ENCODE measurements around the gene SYNM.

SYNM gene

GRCh38 chr15:99180964-99181306 is 76.1 kb downstream of the SYNM start:
- H3K27ac ChIP-seq (ENCODE audit: low read length): no peak overlapping the region
- no peak overlapping the region for H3K4me3 ChIP-seq (ENCODE audit: low read length)
- H2AFZ ChIP-seq (ENCODE audit: low read length): no peak overlapping the region
- H3K4me1 ChIP-seq (ENCODE audit: low read length): no peaks in the 10 kb centered on the region
- H3K9ac ChIP-seq (ENCODE audit: low read length): no peak overlapping the region
- no peaks in the 10 kb centered on the region for H3K9me3 ChIP-seq (replicated peaks; ENCODE audit: insufficient read depth, low read length)
- DNase-seq: no peak
- TF ChIP-seq, protein P1, sequence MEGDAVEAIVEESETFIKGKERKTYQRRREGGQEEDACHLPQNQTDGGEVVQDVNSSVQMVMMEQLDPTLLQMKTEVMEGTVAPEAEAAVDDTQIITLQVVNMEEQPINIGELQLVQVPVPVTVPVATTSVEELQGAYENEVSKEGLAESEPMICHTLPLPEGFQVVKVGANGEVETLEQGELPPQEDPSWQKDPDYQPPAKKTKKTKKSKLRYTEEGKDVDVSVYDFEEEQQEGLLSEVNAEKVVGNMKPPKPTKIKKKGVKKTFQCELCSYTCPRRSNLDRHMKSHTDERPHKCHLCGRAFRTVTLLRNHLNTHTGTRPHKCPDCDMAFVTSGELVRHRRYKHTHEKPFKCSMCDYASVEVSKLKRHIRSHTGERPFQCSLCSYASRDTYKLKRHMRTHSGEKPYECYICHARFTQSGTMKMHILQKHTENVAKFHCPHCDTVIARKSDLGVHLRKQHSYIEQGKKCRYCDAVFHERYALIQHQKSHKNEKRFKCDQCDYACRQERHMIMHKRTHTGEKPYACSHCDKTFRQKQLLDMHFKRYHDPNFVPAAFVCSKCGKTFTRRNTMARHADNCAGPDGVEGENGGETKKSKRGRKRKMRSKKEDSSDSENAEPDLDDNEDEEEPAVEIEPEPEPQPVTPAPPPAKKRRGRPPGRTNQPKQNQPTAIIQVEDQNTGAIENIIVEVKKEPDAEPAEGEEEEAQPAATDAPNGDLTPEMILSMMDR (IDR thresholded peaks at IDR 0.05; ENCODE audit: low read length): no peak
- TF ChIP-seq EZH2 (optimal IDR thresholded peaks at IDR 0.05; ENCODE audit: low read depth, low read length) (no peak), EZH2phosphoT487 (IDR thresholded peaks at IDR 0.05; ENCODE audit: low read length) (no peak)
- H3K27me3 ChIP-seq (replicated peaks; ENCODE audit: insufficient read depth, low read length): no peaks in the 10 kb centered on the region
- H3F3A ChIP-seq (ENCODE audit: insufficient read depth, low read length): no peaks in the 10 kb centered on the region
- no peak overlapping the region for H3K4me2 ChIP-seq (ENCODE audit: low read depth, low read length)
- H3K36me3 ChIP-seq (replicated peaks; ENCODE audit: insufficient read depth, low read length): no peaks in the 10 kb centered on the region
- H4K20me1 ChIP-seq (ENCODE audit: insufficient read depth, low read length): no peaks in the 10 kb centered on the region
- no peaks in the 10 kb centered on the region for H3K79me2 ChIP-seq (ENCODE audit: low read length)
- no peaks in the 10 kb centered on the region for H3K9me2 ChIP-seq (replicated peaks; ENCODE audit: insufficient read depth, low read length)

DNA sequence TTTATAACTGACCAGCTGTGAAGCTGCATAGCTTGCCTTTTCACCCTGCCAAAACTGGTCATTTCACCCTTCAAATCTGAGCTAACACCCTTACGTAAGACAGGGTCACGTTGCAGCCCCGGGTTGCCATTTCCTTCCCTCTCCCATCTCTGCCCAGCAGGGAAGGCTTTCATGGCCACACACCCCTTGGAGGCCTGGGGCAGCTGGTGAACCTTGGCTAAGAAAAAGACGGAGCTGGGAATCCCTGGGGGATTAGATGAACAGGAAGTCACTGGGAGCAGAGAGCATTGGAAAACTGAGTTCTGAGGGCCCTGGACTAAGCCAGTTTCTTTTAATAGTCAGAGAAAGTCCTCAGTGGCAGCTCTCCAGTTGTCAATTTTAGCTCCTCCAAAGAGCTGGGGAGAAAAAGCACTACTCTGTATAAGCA is 76.7 kb downstream of the SYNM start:
- TF ChIP-seq, protein P1 (IDR thresholded peaks at IDR 0.05; ENCODE audit: low read length): no peak
- TF ChIP-seq EZH2phosphoT487 (IDR thresholded peaks at IDR 0.05; ENCODE audit: low read length) (no peak), EZH2 (optimal IDR thresholded peaks at IDR 0.05; ENCODE audit: low read depth, low read length) (no peak)
- H3K36me3 ChIP-seq (replicated peaks; ENCODE audit: insufficient read depth, low read length): no peaks in the 10 kb centered on the region
- no peak overlapping the region for H3K4me3 ChIP-seq (ENCODE audit: low read length)
- H3K9me2 ChIP-seq (replicated peaks; ENCODE audit: insufficient read depth, low read length): no peaks in the 10 kb centered on the region
- H3F3A ChIP-seq (ENCODE audit: insufficient read depth, low read length): no peaks in the 10 kb centered on the region
- no peaks in the 10 kb centered on the region for H3K79me2 ChIP-seq (ENCODE audit: low read length)
- H3K9ac ChIP-seq (ENCODE audit: low read length): no peak overlapping the region
- H3K4me2 ChIP-seq (ENCODE audit: low read depth, low read length): no peak overlapping the region
- DNase-seq: no peak
- H3K9me3 ChIP-seq (replicated peaks; ENCODE audit: insufficient read depth, low read length): no peaks in the 10 kb centered on the region
- H3K4me1 ChIP-seq (ENCODE audit: low read length): no peaks in the 10 kb centered on the region
- no peak overlapping the region for H2AFZ ChIP-seq (ENCODE audit: low read length)
- no peaks in the 10 kb centered on the region for H3K27me3 ChIP-seq (replicated peaks; ENCODE audit: insufficient read depth, low read length)
- no peaks in the 10 kb centered on the region for H4K20me1 ChIP-seq (ENCODE audit: insufficient read depth, low read length)
- no peak overlapping the region for H3K27ac ChIP-seq (ENCODE audit: low read length)

DNA sequence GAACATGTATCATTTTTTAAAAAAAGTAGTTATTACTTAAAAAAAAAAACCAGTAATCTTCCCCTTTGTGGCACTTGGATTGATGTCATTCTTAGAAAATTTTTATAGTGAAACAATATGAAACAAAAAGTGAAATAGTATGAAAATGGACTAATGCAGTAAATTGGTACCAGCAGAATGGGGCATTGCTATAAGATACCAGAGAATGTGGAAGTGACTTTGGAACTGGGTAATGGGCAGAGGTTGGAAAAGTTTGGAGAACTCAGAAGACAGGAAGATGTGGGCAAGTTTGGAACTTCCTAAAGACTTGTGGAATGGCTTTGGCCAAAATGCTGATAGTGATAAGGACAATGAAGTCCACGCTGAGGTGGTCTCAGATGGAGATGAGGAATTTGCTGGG is 77.9 kb downstream of the SYNM start:
- no peak for DNase-seq
- Histone ChIP-seq H3K9ac (ENCODE audit: low read length) (no peak overlapping the region), H3K9me3 (replicated peaks; ENCODE audit: insufficient read depth, low read length) (no peaks in the 10 kb centered on the region), H3K4me1 (ENCODE audit: low read length) (no peaks in the 10 kb centered on the region), H4K20me1 (ENCODE audit: insufficient read depth, low read length) (no peaks in the 10 kb centered on the region), H3F3A (ENCODE audit: insufficient read depth, low read length) (no peaks in the 10 kb centered on the region), H3K4me3 (ENCODE audit: low read length) (no peak overlapping the region), H3K9me2 (replicated peaks; ENCODE audit: insufficient read depth, low read length) (no peaks in the 10 kb centered on the region), H2AFZ (ENCODE audit: low read length) (no peak overlapping the region), H3K36me3 (replicated peaks; ENCODE audit: insufficient read depth, low read length) (no peaks in the 10 kb centered on the region), H3K79me2 (ENCODE audit: low read length) (no peaks in the 10 kb centered on the region), H3K27ac (ENCODE audit: low read length) (no peak overlapping the region), H3K4me2 (ENCODE audit: low read depth, low read length) (no peak overlapping the region), H3K27me3 (replicated peaks; ENCODE audit: insufficient read depth, low read length) (no peaks in the 10 kb centered on the region)
- TF ChIP-seq EZH2phosphoT487 (IDR thresholded peaks at IDR 0.05; ENCODE audit: low read length): no peak
- TF ChIP-seq EZH2 (optimal IDR thresholded peaks at IDR 0.05; ENCODE audit: low read depth, low read length): no peak
- TF ChIP-seq, protein P1 (IDR thresholded peaks at IDR 0.05; ENCODE audit: low read length): no peak
